A673 (cell line): ENCODE results near the gene CEP83. TPM values are rescaled to one million over a fixed set of nuclear protein-coding genes. Genes with fewer than 3 reads are reported as not detected.

Experiments
- BruUV-seq: library from RNA; stranded (reverse); fragments of 400-500 nt; replicated peaks from 2 replicates; lab custom pipeline; 2021; lab: Mats Ljungman, UMichigan
- CTCF ChIA-PET: fragments of 300-600 bp; sonication (Branson Sonifier 250); formaldehyde crosslinking; loops from one replicate; lab custom pipeline; 2022; ENCODE audit warnings: antibody characterized with exemption; lab: Charles Lee
- POLR2A ChIA-PET: fragments of 300-600 bp; sonication (Branson Sonifier 250); formaldehyde crosslinking; loops from one replicate; lab custom pipeline; 2022; ENCODE audit warnings: antibody characterized with exemption; ENCODE audit not compliant: low non-redundant PET; lab: Charles Lee
- DNase-seq: peaks from one replicate; pipeline ENCODE4 v3.0.0-alpha.2; 2015; ENCODE audit warnings: low spot score
- H3K27ac ChIP-seq: fragments of 200-600 bp; sonication (generic); 2 replicates; pipeline ENCODE4 v1.5.1; 2016; ENCODE audit warnings: mixed run types, low read depth, mild to moderate bottlenecking, mixed read lengths, antibody characterized with exemption, low read length; ENCODE audit not compliant: poor library complexity, severe bottlenecking
- H3K27me3 ChIP-seq: fragments of 200-600 bp; sonication (generic); replicated peaks from 2 replicates; pipeline ENCODE4 v1.6.1; 2017; ENCODE audit warnings: mixed run types, low read depth, mild to moderate bottlenecking, mixed read lengths, antibody characterized with exemption, low read length; ENCODE audit not compliant: insufficient read depth, poor library complexity
- H3K36me3 ChIP-seq: fragments of 200-600 bp; sonication (generic); 2 replicates; pipeline ENCODE4 v1.6.1; 2016; ENCODE audit warnings: mixed run types, mild to moderate bottlenecking, mixed read lengths, antibody characterized with exemption, low read length; ENCODE audit not compliant: insufficient read depth, poor library complexity, severe bottlenecking
- H3K4me1 ChIP-seq: fragments of 200-600 bp; sonication (generic); 2 replicates; pipeline ENCODE4 v1.6.1; 2017; ENCODE audit warnings: mixed run types, mild to moderate bottlenecking, mixed read lengths, antibody characterized with exemption, low read length; ENCODE audit not compliant: insufficient read depth, poor library complexity, severe bottlenecking
- H3K4me3 ChIP-seq: fragments of 200-600 bp; sonication (generic); 2 replicates; pipeline ENCODE4 v1.5.1; 2016; ENCODE audit warnings: low read depth, mixed run types, mild to moderate bottlenecking, mixed read lengths, low read length; ENCODE audit not compliant: poor library complexity, severe bottlenecking
- H3K9me3 ChIP-seq: fragments of 200-600 bp; sonication (generic); 2 replicates; pipeline ENCODE4 v1.6.1; 2016; ENCODE audit warnings: mixed run types, low read depth, mild to moderate bottlenecking, mixed read lengths, antibody characterized with exemption, low read length; ENCODE audit not compliant: poor library complexity, severe bottlenecking
- EZH2 ChIP-seq: fragments of 200-600 bp; sonication (generic); IDR thresholded peaks from 2 replicates; pipeline ENCODE4 v1.6.1; 2017; ENCODE audit warnings: borderline replicate concordance, low read depth, mild to moderate bottlenecking, mixed read lengths, antibody characterized with exemption, low read length; ENCODE audit not compliant: poor library complexity, severe bottlenecking
- intact Hi-C: fragments of 100-400 bp; cut with micrococcal nuclease; formaldehyde crosslinking; loops from one replicate; pipeline ENCODE4 v1.10.0; 2022; ENCODE audit not compliant: unreplicated experiment
- total RNA-seq: library from RNA; stranded (reverse); gene quantifications from 2 replicates; pipeline ENCODE4 v1.2.3, GENCODE V29; 2021
- TF ChIP-seq, protein P1 (sequence below): fragments of 300-800, 200-600 bp; sonication (generic); conservative IDR thresholded peaks from 2 replicates; pipeline ENCODE4 v1.5.1; 2017; ENCODE audit warnings: low read depth, mild to moderate bottlenecking, antibody characterized with exemption, low read length, moderate library complexity, mixed read lengths

CEP83 gene
- total RNA-seq, 1 experiment from 2014 or later = 29.2 TPM

- ChIA-PET CTCF (no interaction called here), POLR2A (no interaction called here)
Observed at GRCh38 chr12:94434171-94434570, 25.5 kb downstream of the CEP83 start.

DNA sequence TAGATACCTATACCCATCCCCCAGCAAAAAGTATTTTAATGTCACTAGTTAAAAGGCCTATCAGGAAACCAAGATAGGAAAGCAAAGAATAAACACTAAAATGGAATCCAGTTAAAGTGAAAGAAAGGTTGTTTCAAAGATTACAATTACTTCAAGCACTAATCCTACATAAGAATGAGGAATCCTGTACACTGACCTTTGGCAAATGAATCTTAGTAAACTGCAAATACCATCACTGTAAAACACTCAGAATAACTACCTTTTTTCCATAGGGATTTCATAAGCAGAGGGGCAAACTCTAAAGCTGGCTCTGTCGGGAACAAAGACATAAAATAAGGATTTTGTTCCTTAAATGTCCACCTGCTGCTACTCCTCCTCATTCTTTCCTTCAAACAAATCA lies 25.9 kb downstream of the CEP83 start:
- H3K27me3 ChIP-seq = no peaks in the 10 kb centered on the region
- H3K9me3 ChIP-seq = peaks cover 16% of the 10 kb centered on the region
- no peak for DNase-seq
- ChIA-PET CTCF (no interaction called here), POLR2A (no interaction called here)
- intact Hi-C loops = no loop called here
- TF ChIP-seq EZH2 = no peak
- TF ChIP-seq, protein P1, sequence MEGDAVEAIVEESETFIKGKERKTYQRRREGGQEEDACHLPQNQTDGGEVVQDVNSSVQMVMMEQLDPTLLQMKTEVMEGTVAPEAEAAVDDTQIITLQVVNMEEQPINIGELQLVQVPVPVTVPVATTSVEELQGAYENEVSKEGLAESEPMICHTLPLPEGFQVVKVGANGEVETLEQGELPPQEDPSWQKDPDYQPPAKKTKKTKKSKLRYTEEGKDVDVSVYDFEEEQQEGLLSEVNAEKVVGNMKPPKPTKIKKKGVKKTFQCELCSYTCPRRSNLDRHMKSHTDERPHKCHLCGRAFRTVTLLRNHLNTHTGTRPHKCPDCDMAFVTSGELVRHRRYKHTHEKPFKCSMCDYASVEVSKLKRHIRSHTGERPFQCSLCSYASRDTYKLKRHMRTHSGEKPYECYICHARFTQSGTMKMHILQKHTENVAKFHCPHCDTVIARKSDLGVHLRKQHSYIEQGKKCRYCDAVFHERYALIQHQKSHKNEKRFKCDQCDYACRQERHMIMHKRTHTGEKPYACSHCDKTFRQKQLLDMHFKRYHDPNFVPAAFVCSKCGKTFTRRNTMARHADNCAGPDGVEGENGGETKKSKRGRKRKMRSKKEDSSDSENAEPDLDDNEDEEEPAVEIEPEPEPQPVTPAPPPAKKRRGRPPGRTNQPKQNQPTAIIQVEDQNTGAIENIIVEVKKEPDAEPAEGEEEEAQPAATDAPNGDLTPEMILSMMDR = no peak
- H3K36me3 ChIP-seq = no peaks in the 10 kb centered on the region
- BruUV-seq = no TSS peak
- H3K27ac ChIP-seq = no peak overlapping the region
- H3K4me3 ChIP-seq = no peak overlapping the region
- H3K4me1 ChIP-seq = no peaks in the 10 kb centered on the region

More at GRCh38 chr12:94434171-94434570, 25.5 kb downstream of the CEP83 start:
- Histone ChIP-seq H3K4me3 (no peak overlapping the region), H3K27ac (no peak overlapping the region), H3K9me3 (peaks cover 21% of the 10 kb centered on the region), H3K27me3 (no peaks in the 10 kb centered on the region), H3K4me1 (no peaks in the 10 kb centered on the region), H3K36me3 (no peaks in the 10 kb centered on the region)
- peak; percentile 7 for DNase-seq
- no TSS peak for BruUV-seq
- no peak for TF ChIP-seq EZH2
- TF ChIP-seq, protein P1 = no peak; the same call in 1 of the 2 replicates
- intact Hi-C loops = no loop called here

DNA sequence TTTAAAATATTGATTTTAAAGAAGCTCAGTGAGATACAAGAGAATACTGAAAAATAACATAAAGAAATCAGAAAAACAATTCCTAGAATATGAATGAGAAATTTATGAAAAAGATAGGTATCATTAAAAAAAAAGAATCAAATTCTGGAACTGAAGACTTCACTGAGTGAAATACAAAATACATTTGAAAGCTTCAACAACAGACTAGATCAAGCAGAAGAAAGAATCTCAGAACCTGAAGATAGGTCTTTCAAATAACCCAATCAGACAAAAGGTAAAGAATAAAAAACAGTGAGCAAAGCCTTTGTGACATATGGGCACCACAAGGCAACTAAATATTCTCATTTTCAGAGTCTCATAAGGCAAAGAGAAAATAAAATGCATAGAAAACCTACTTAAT lies 29.4 kb downstream of the CEP83 start:
- ChIA-PET CTCF (interaction anchor here (0.6 kb wide), 1 partner anchor 934 kb away, joined by 7 read pairs; no protein-coding TSS in a partner anchor), POLR2A (no interaction called here)
- no peak overlapping the region for H3K4me3 ChIP-seq
- TF ChIP-seq EZH2 = no peak
- TF ChIP-seq, protein P1 = no peak
- H3K4me1 ChIP-seq = peaks cover 17% of the 10 kb centered on the region
- BruUV-seq = no TSS peak
- peaks cover 12% of the 10 kb centered on the region for H3K9me3 ChIP-seq
- intact Hi-C loops = no loop called here
- no peak for DNase-seq
- no peaks in the 10 kb centered on the region for H3K36me3 ChIP-seq
- H3K27me3 ChIP-seq = no peaks in the 10 kb centered on the region
- no peak overlapping the region for H3K27ac ChIP-seq
